HG03159 (cell line): ENCODE results near the gene CRYBA4.

Experiments
- ATAC-seq: cut with Tn5 transposase; IDR thresholded peaks from one replicate; pipeline ENCODE4 v1.9.1; 2021; ENCODE audit warnings: mild to moderate bottlenecking, moderate library complexity; ENCODE audit not compliant: unreplicated experiment

CRYBA4 gene

GRCh38 chr22:26658671-26659478 is 37.1 kb downstream of the CRYBA4 start:
- peak; percentile 71 for ATAC-seq

GRCh38 chr22:26660356-26660755 is 38.6 kb downstream of the CRYBA4 start:
- no peak for ATAC-seq

DNA sequence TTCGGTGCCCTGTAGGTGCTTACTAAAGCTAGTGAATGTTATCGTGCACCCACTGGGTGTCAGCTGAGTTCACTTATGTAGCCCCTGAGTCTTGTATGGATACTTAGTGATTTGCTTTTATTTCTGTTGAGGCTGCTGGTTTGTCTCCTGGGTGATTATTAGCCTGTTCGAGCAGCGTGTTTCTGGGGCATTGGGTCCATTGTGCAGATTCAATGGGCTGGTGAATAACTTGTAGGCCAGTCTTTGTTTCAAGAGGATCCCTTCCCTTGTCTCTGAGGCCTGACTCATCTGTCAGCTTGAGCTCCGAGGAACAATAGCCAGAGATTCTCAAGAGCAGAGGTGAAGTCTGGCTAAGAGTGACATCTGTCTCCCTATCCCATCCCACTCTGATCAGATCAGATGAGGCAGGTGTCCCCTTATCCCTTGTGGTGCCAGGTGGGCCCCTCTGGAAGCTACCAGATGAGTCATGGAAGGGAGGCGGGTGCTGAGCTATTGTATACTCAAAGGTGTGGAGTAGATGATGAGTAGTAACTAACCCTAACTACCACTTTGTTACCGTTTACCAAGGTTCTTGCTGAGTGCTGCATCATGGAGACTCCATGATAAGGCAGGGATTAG is 39.3 kb downstream of the CRYBA4 start:
- no peak for ATAC-seq

- ATAC-seq, result no peak
These were observed 40.4 kb downstream of the CRYBA4 start for GRCh38 chr22:26662160-26662559.

DNA sequence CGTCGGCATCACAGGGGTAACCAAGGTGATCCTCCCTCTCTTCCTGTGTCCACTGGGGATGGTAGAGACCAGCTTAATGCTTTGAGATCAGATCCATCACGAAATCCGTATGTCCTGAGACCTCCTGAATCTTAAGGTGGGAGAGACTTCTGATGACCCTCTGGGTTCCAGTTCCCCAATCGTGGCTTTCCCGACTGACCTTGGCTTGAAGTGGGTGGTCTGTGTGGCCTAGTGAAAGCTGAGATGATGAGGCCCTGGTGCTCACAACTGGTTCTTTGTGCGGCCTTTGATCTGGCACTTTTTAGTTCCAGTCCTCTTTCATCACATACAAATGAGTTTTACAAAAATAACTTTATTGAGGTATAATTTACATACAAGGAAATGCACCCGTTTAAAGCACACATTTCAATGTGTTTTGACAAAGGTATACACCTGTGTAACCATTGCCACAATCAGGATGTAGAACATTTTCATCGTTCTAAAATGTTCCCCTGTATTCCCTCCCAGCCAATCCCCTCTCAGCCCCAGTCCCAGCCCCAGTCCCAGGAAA is 41.7 kb downstream of the CRYBA4 start:
- no peak for ATAC-seq

DNA sequence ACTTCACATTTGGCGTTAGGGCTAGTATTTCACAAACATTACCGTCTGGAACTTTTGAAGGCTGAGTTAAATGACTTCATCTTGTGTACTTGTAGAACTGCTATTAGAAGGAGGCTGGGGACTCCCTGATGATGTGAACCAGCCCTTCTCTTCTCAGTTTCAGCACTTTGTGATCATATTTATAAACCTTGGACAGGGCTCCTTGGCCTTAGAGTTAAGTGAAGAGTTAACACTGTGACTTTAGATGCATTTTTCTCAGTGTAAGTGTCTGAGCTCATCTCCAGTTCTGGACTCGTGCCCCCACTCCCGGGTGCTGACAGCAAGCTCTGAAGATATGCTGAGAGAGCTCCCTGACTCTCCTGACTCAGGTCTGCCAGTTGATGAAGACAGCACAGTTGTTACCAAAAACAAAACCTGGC is 44.1 kb downstream of the CRYBA4 start:
- no peak for ATAC-seq

DNA sequence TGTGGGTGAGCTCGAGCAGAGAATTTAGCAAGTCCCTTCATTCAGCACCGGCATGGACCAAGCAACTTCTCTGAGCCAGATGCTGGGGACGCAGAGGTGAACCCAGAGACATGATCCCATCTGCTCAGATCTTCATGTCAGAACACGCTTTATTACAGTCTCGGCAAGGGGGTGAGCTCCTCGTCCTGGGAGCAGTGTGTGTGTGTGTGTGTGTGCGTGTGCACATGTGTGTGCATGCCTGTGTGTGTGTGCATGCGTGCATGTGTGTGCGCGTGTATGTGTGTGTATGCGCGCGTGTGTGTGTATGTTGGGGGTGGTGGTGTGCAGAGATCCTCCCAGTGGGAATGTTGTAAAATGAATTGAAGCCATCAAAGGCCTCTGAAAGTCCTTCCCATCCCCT is 45.4 kb downstream of the CRYBA4 start:
- ATAC-seq, result no peak

GRCh38 chr22:26669060-26669481 is 47.3 kb downstream of the CRYBA4 start:
- no peak for ATAC-seq

GRCh38 chr22:26670459-26670858 is 48.7 kb downstream of the CRYBA4 start:
- ATAC-seq, result no peak

DNA sequence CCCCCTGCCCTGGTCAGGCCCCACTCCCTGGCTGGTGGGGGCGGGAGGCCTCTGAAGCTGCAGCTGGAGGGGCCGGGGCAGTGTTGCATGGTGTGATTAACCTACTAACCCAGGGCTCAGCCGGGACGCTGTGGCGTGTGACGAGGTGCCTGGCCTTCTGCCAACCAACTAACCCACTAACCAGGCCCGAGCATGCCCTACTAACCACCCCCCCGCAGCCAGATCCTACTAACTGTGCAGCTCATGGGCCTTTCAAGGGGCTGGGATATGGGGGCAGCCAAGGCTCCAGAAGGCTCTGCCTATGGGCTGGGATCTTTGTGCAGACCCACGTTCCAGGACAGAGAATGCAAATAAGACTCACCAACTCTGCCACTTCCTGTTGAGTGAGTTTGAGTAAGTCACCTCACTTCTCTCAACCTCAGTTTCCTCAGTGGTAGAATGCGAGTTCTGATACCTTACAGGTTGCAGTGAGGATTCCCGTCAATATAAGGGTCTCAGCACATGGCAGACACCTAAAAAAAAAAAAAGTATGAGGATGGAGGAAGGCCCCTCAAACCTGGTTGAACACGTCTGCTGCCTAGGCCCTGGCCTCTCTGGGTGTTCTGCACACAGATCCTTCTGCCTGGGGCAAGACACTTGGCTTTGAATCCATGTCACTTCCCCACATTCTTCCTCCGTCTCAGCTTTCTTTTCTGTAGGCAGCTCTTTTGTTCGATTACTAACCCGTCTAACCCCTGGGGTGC is 49.7 kb downstream of the CRYBA4 start:
- ATAC-seq, result peak; percentile 26

- no peak for ATAC-seq
These were observed 50.3 kb downstream of the CRYBA4 start for GRCh38 chr22:26672060-26672471.

DNA sequence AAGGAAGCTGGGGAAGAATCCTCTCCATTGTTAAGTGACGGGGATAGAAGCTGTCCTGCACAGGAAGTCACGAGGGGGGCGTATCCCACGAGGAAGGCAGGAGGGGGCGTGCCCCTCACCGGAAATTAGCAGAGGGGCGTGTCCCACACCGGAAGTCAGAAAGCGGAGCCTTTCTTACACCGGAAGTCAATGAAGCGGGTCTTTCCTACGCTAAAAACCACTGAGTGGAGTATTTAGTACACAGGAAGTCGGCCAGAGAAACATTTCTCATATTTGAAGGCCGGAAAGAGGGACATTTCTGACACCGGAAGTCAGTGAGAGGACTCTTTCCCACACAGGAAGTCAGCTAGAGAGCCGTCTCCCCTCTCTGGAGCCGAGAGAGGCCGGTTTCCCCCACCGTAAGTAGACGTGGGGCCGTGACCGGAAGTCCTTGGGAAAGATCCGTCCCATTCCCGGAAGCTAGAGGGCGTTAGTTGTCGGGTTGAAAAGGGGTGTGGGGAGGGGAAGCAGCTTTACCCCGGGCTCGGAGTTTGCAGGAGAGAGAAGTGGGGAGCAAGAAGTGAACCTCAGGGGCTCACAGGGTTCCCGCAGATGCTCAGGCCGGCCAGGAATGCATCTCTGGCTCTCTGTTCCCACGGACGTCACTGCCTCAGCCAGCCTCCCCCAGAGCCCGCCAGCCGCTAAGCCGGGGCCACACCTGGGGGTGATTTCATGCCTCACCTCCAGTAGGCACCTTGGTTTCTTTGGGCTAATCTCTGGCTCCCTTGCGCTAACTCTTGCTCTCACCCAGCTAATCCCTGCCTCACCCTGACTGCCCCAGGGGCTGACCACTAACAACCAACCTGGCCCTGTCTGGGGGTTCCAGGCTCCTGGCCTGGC is 51.1 kb downstream of the CRYBA4 start:
- ATAC-seq, result peak; percentile 53

DNA sequence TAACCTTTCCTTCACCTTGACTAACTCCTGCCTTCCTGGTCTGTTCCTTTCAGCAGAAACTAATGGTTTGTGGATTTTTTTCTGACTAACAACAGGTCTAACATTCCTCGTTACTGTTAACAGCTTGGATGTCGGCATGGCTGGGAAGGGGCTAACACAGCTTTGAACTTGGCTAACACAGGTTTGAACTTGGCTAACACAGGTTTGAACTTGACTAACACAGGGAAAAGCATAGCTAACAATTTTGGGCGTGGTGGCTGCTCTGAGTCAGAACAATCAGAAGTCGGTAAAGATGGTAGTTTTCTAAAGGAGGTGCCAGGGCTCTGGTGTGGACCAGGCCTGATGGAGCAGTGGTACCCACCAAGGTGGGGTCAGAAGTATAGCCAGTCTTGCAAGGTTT is 51.7 kb downstream of the CRYBA4 start:
- no peak for ATAC-seq

GRCh38 chr22:26674211-26675190 is 52.7 kb downstream of the CRYBA4 start:
- no peak for ATAC-seq

DNA sequence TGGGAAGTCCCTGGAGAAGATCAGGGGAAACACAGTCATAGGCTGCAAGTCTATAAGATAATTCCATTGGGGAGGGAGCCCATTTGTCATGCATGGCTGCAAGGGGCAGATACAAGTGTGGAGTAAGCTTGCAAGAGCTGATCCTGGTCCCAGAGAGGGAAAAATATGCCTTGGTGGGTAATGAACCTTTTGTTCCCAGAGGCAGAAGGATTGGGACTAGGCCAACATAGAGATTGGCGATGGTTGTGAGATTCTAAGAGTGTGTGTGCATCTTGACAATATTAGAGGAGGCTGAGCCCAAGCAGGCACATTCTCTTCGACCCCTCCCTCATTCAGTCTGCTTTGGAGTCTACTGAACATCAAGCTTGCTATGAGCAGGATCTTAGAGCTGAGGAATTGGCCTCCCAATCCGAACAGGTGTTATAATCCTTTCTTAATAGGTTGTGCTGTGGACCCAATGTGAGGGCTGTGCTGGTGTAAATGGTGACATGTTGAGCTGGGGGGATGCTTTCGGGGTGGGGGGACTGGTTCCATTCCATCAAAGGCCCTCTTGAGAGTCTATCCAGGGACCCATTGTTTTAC is 54.0 kb downstream of the CRYBA4 start:
- ATAC-seq, result no peak

DNA sequence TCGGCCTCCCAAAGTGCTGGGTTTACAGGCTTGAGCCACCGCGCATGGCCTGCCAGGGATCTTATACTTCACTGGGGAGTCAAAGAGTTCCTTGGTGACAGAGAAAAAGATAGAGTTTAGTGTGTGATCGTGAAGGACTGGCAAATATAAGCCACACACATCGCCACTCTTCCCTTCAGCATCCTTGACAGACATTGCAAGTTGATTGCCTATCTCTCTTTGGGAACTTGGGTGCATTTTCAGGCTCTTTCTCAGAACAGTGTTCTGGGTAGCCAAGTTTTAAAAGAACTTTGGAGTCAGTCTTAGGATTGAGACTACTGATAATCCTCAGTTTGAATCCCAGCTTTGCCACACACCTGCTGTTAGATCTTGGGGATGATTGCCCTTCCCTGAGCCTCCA is 55.5 kb downstream of the CRYBA4 start:
- no peak for ATAC-seq

DNA sequence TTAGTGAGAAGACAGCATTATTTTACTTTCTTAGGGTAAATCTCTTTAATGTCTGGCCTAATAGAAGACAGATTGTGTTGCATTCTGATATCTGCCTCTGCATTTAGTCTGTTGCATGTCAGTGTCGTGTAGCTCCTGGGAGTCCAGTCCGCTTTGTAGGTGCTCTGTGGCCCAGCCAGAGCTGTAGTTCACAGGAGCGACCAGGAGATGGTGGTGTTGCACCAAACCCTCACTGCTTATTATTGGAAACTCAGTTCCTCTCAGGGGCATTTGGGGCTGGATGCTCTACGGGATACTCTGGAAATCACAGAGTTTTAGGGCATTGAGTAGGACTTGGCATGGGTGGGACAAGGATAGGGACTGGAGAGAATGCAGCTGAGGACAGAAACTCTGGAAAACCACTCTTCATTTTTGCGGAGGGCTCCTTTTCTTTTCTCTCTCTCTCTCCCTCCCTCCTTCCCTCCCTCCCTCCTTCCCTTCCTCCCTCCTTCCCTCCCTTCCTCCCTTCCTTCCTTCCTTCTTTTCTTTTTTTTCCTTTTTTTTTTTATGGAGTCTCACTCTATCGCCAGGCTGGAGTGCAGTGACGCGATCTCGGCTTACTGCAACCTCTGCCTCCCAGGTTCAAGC is 57.4 kb downstream of the CRYBA4 start:
- no peak for ATAC-seq
